ENCODE data around the gene MYO18A. TPM values are rescaled to one million over a fixed set of nuclear protein-coding genes. Genes with fewer than 3 reads are reported as not detected.

Gene MYO18A
- total RNA-seq, 1 experiment from 2014 or later, result 13.5 TPM

DNA sequence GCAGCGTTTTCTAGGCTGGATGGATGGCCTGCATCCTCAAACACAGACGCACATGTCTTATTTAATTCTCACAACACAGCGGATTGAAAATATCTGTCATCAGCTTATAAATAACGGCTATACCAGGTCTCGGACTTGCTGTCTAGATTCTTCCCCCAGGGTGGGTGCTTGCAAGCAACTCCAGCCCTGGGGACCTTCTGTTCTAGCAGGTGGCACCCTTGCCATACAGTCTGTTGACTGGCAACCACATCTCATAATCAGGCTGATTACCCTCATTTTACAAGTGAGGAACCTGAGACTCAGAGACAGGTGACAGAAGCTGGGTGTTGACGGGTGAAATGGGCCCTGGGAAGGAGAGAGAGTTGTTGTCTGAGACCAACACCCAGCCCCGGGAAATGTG lies 158.1 kb downstream of the MYO18A start:
- H3K36me3 ChIP-seq (replicated peaks; ENCODE audit: control insufficient read depth, insufficient read depth, low read length), result no peaks in the 10 kb centered on the region
- H3K4me3 ChIP-seq (ENCODE audit: insufficient read depth, low read depth, low read length), result no peak overlapping the region
- H3K27me3 ChIP-seq (ENCODE audit: control insufficient read depth, insufficient read depth, low read length), result no peaks in the 10 kb centered on the region
- DNase-seq, result no peak

DNA sequence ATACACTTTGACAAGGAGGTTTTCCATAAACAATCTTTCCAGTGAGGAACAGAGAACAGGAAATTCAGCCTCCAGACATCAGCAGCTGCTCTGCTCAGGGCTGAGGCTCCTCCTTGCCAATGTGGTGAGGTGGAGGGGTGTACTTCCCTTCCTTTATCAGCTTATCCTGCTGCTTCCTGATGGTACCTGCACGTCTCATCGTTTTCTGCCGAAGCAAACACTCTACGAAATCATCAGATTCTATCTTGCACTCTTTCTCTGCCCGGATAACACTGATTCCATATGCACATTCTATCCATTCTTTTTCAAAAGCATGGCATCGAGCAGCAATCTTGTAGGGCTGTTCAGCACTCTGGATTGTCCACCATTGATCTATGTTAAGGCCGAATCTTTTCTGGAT lies 159.0 kb downstream of the MYO18A start:
- Histone ChIP-seq H3K4me3 (ENCODE audit: insufficient read depth, low read depth, low read length) (no peak overlapping the region), H3K36me3 (replicated peaks; ENCODE audit: control insufficient read depth, insufficient read depth, low read length) (no peaks in the 10 kb centered on the region), H3K27me3 (ENCODE audit: control insufficient read depth, insufficient read depth, low read length) (no peaks in the 10 kb centered on the region)
- DNase-seq, result no peak

Other genes with a start within 250 kb of the MYO18A start
- gene PHF12, start 228.9 kb downstream of the MYO18A start, total RNA-seq (2014; rRNA removed; shearing (Covaris generic)), result 53.2 and 56.6 TPM in 2 replicates
- 0.37 and 0.83 TPM in 2 replicates for gene SEZ6, start 174.4 kb downstream of the MYO18A start, total RNA-seq (2014; rRNA removed; shearing (Covaris generic))
- gene PIPOX, start 137.3 kb downstream of the MYO18A start, total RNA-seq (2014; rRNA removed; shearing (Covaris generic)), result 17.4 and 26.4 TPM in 2 replicates
- gene CRYBA1, start 66.5 kb upstream of the MYO18A start, total RNA-seq (2014; rRNA removed; shearing (Covaris generic)), result not detected in 2 replicates
- 36.9 and 49.4 TPM in 2 replicates for gene NUFIP2, start 113.8 kb upstream of the MYO18A start, total RNA-seq (2014; rRNA removed; shearing (Covaris generic))
- gene TAOK1, start 210.0 kb upstream of the MYO18A start, total RNA-seq (2014; rRNA removed; shearing (Covaris generic)), result 27.4 and 51.0 TPM in 2 replicates